ENCODE data around the gene PHACTR1. TPM values are rescaled to one million over a fixed set of nuclear protein-coding genes. Genes with fewer than 3 reads are reported as not detected.

PHACTR1 gene
- total and polyA plus RNA-seq, 2 of the 4 experiments (the other 2 are of a cell fraction), result not detected

DNA sequence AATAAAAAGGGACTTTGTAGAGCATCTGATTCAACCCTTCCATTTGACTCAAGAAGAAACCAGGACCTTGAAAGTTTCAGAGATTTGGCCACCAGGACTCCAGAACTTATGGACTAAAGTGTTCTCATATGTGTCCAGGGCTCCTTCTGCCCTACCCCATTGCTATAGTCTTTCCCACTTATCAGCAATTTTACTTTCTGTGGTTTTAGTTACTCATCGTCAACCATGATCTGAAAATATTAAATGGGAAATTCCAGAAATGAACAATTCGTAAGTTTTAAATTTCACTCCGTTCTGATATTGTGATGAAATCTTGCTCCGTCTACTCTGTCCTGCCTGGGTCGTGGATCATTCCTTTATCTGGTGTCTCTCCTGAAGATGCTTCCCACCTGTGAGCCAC is 259.8 kb downstream of the PHACTR1 start:
- H4K5ac ChIP-seq (ENCODE audit: low read depth, low read length), result no peak overlapping the region
- ATAC-seq (ENCODE audit: low read depth), result no peak
- no TSS peak for BruUV-seq (replicated peaks)

More for the DNA sequence above, 259.8 kb downstream of the PHACTR1 start:
- no peak overlapping the region for H3K4ac ChIP-seq (ENCODE audit: low read depth, low read length)
- H2AK5ac ChIP-seq (ENCODE audit: low read depth, low read length), result no peak overlapping the region
- no peak overlapping the region for H3K14ac ChIP-seq (replicated peaks; ENCODE audit: low read depth, low read length)
- H3K9me1 ChIP-seq (ENCODE audit: insufficient read depth, low read length), result no peaks in the 10 kb centered on the region
- H4K8ac ChIP-seq (ENCODE audit: low read depth in 2 of 2, low read length in 2 of 2), result no peak overlapping the region
- no peaks in the 10 kb centered on the region for H3K79me1 ChIP-seq (ENCODE audit: low read depth in 1 of 2, low read length in 2 of 2)
- H3K4me1 ChIP-seq (ENCODE audit: control insufficient read depth, insufficient read depth, low read length), result no peaks in the 10 kb centered on the region
- no peak overlapping the region for H3K56ac ChIP-seq (ENCODE audit: extremely low read depth, insufficient read depth, low read length)
- no peak for DNase-seq
- H3K27ac ChIP-seq (ENCODE audit: insufficient read depth, low read length), result no peak overlapping the region
- H3K18ac ChIP-seq (ENCODE audit: low read depth, low read length), result no peak overlapping the region
- ChIA-PET CTCF (interaction anchor here (0.7 kb wide), 1 partner anchor 396 kb away, joined by 3 read pairs; no protein-coding TSS in a partner anchor), POLR2A (ENCODE audit: unreplicated experiment) (no interaction called here)
- intact Hi-C loops (cut with micrococcal nuclease) (no loop called here), dilution Hi-C loops (cut with HindIII; ENCODE audit: low sequenced_read_pairs, unreplicated experiment) (no loop called here), in situ Hi-C loops (cut with MboI; ENCODE audit: low sequenced_read_pairs) (no loop called here)
- no peak overlapping the region for H3K23ac ChIP-seq (ENCODE audit: low read depth, low read length)
- no peak overlapping the region for H2AFZ ChIP-seq (replicated peaks; ENCODE audit: low read length, poor library complexity)
- TF ChIP-seq, protein P1, sequence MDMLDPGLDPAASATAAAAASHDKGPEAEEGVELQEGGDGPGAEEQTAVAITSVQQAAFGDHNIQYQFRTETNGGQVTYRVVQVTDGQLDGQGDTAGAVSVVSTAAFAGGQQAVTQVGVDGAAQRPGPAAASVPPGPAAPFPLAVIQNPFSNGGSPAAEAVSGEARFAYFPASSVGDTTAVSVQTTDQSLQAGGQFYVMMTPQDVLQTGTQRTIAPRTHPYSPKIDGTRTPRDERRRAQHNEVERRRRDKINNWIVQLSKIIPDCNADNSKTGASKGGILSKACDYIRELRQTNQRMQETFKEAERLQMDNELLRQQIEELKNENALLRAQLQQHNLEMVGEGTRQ (IDR thresholded peaks at IDR 0.05; ENCODE audit: low read depth, low read length), result no peak
- TF ChIP-seq, protein P2, sequence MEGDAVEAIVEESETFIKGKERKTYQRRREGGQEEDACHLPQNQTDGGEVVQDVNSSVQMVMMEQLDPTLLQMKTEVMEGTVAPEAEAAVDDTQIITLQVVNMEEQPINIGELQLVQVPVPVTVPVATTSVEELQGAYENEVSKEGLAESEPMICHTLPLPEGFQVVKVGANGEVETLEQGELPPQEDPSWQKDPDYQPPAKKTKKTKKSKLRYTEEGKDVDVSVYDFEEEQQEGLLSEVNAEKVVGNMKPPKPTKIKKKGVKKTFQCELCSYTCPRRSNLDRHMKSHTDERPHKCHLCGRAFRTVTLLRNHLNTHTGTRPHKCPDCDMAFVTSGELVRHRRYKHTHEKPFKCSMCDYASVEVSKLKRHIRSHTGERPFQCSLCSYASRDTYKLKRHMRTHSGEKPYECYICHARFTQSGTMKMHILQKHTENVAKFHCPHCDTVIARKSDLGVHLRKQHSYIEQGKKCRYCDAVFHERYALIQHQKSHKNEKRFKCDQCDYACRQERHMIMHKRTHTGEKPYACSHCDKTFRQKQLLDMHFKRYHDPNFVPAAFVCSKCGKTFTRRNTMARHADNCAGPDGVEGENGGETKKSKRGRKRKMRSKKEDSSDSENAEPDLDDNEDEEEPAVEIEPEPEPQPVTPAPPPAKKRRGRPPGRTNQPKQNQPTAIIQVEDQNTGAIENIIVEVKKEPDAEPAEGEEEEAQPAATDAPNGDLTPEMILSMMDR (conservative IDR thresholded peaks at IDR 0.05; ENCODE audit: low read depth, low read length), result no peak
- TF ChIP-seq MAZ (IDR thresholded peaks at IDR 0.05; ENCODE audit: borderline replicate concordance, low read depth, low read length) (no peak), MAFK (IDR thresholded peaks at IDR 0.05; ENCODE audit: low read depth, low read length) (no peak), POLR2A (IDR thresholded peaks at IDR 0.05; ENCODE audit: low read depth, low read length) (no peak), RAD21 (IDR thresholded peaks at IDR 0.05; ENCODE audit: low read length) (no peak), CEBPB (IDR thresholded peaks at IDR 0.05; ENCODE audit: low read depth, low read length) (no peak), RCOR1 (IDR thresholded peaks at IDR 0.05; ENCODE audit: insufficient replicate concordance, low read length) (no peak), CHD1 (IDR thresholded peaks at IDR 0.05; ENCODE audit: low read depth, low read length) (no peak), FOS (IDR thresholded peaks at IDR 0.05; ENCODE audit: low read depth, low read length) (no peak), NFE2L2 (IDR thresholded peaks at IDR 0.05; ENCODE audit: low read depth, low read length) (no peak), BHLHE40 (IDR thresholded peaks at IDR 0.05; ENCODE audit: low read depth, low read length) (no peak), SMC3 (IDR thresholded peaks at IDR 0.05; ENCODE audit: low read depth, low read length) (no peak)
- H2BK5ac ChIP-seq (ENCODE audit: low read depth, low read length, poor library complexity, severe bottlenecking), result no peak overlapping the region
- no peak overlapping the region for H2BK15ac ChIP-seq (ENCODE audit: low read depth, low read length)
- no peak overlapping the region for H2BK120ac ChIP-seq (ENCODE audit: low read depth, low read length)
- no peak overlapping the region for H4K91ac ChIP-seq (ENCODE audit: insufficient read depth, low read depth, low read length)
- H4K20me1 ChIP-seq (ENCODE audit: insufficient read depth, low read length), result no peaks in the 10 kb centered on the region
- peaks cover 5% of the 10 kb centered on the region; the same call in 1 of the 2 replicates for H3K9me3 ChIP-seq (ENCODE audit: control insufficient read depth, insufficient read depth, low read length)
- H3K9ac ChIP-seq (ENCODE audit: low read depth, low read length), result no peak overlapping the region
- no peak overlapping the region for H3K4me3 ChIP-seq (ENCODE audit: insufficient read depth, low read depth, low read length)
- no peak overlapping the region for H2AK9ac ChIP-seq (replicated peaks; ENCODE audit: low read depth, low read length, poor library complexity)
- H3K27me3 ChIP-seq (ENCODE audit: control insufficient read depth, insufficient read depth, low read length), result no peaks in the 10 kb centered on the region
- H3K36me3 ChIP-seq (ENCODE audit: control insufficient read depth, insufficient read depth, low read length), result no peaks in the 10 kb centered on the region
- no peak overlapping the region for H3K4me2 ChIP-seq (ENCODE audit: low read depth, low read length)
- 100% methylated on average over 1 of the region's 5 CpGs; no CpG with 5 or more reads in 1 of the 2 experiments for WGBS, 2 experiments (ENCODE audit: extremely low coverage in 2 of 2, insufficient read length in 1 of 2)
- no peak overlapping the region for H2BK20ac ChIP-seq (ENCODE audit: low read depth, low read length)
